VCaP (cell line): ENCODE data around the gene CATSPERZ.

Experiments
- H3K27ac ChIP-seq: fragments of 450-650 bp; 2 replicates; pipeline ENCODE4 v1.5.1; 2017
- CTCF ChIP-seq: fragments of 450-650 bp; conservative IDR thresholded peaks from 2 replicates; pipeline ENCODE4 v1.5.1; 2017; ENCODE audit warnings: mild to moderate bottlenecking, moderate library complexity

The CATSPERZ gene

GRCh38 chr11:64284962-64285884 is 14.9 kb upstream of the CATSPERZ start, which contains the start of gene GPR137:
TSS of gene GPR137 (plus strand) at chr11:64285848. CDS start at chr11:64286525, 677 bp downstream.
- no peak for TF ChIP-seq CTCF

GRCh38 chr11:64285885-64286800 is 14.0 kb upstream of the CATSPERZ start:
- TF ChIP-seq CTCF: peak; percentile 89
- peak overlapping the region; percentile 98 for H3K27ac ChIP-seq

More at GRCh38 chr11:64284962-64285884, 14.9 kb upstream of the CATSPERZ start, which contains the start of gene GPR137:
- H3K27ac ChIP-seq: peak within 1 kb of the TSS; percentile 98

- peak overlapping the region; percentile 98 for H3K27ac ChIP-seq
- no peak for TF ChIP-seq CTCF
Measured at GRCh38 chr11:64286801-64287159, 13.4 kb upstream of the CATSPERZ start.

GRCh38 chr11:64287676-64288352 is 12.3 kb upstream of the CATSPERZ start:
- H3K27ac ChIP-seq: peak overlapping the region; percentile 98; the same call in 1 of the 2 replicates
- TF ChIP-seq CTCF: no peak

- TF ChIP-seq CTCF: no peak
- H3K27ac ChIP-seq: no peak overlapping the region
Measured at GRCh38 chr11:64288353-64288750, 11.8 kb upstream of the CATSPERZ start.

GRCh38 chr11:64289002-64289564 is 11.1 kb upstream of the CATSPERZ start:
- H3K27ac ChIP-seq: no peak overlapping the region
- TF ChIP-seq CTCF: no peak
